Psoas muscle (tissue), 8 donors: Measurements from ENCODE around the gene C11orf98. TPM values are rescaled to one million over a fixed set of nuclear protein-coding genes. Genes with fewer than 3 reads are reported as not detected.

Experiments used
- ATAC-seq, 4 donors: fragments of 200-7000 bp; cut with Tn5 transposase; one replicate each; pipeline ENCODE4 v1.9.1; 2020; ENCODE audit warnings: moderate library complexity in 3 of 4, mild to moderate bottlenecking in 2 of 4
- DNase-seq, 2 donors: peaks; one replicate each; pipeline ENCODE4 v3.0.0-alpha.2; 2020
- H3K27ac ChIP-seq: fragments of 200-600 bp; one replicate; pipeline ENCODE4 v1.8.0; 2022
- H3K27me3 ChIP-seq, 3 donors: fragments of 200-600 bp in 1 of 3; one replicate each; pipeline versions ENCODE4 v1.6.1 to v1.8.0; 2013 to 2022; ENCODE audit warnings: low read length in 2 of 3, mild to moderate bottlenecking in 2 of 3, moderate library complexity in 1 of 3; ENCODE audit not compliant: insufficient read depth in 3 of 3
- H3K36me3 ChIP-seq, 2 donors: fragments of 200-600 bp in 1 of 2; one replicate each; pipeline versions ENCODE4 v1.6.1 to v1.8.0; 2013 to 2022; ENCODE audit warnings: low read depth in 1 of 2, mild to moderate bottlenecking in 1 of 2, moderate library complexity in 1 of 2; ENCODE audit not compliant: insufficient read depth in 1 of 2
- H3K4me1 ChIP-seq: fragments of 200-600 bp; one replicate; pipeline ENCODE4 v1.8.0; 2022
- H3K4me3 ChIP-seq: fragments of 200-600 bp; one replicate; pipeline ENCODE4 v1.8.0; 2022; ENCODE audit warnings: mild to moderate bottlenecking
- H3K9me3 ChIP-seq: fragments of 200-600 bp; one replicate; pipeline ENCODE4 v1.8.0; 2022
- CTCF ChIP-seq: fragments of 200-600 bp; IDR thresholded peaks from one replicate; pipeline ENCODE4 v1.8.0; 2022; ENCODE audit warnings: antibody characterized with exemption
- WGBS, 3 donors: extraction: QIAGEN DNeasy Blood & Tissue Kit; methylation state at CpG; one replicate each; pipeline versions ENCODE4 v1.1.6 to v1.1.7; 2013; 5-methylcytosine and 5-hydroxymethylcytosine counted together
- intact Hi-C, 2 donors: fragments of 100-400 bp; cut with DNase I; formaldehyde crosslinking; loops; one replicate each; pipeline versions ENCODE4 v1.11.0 to v1.14.2; 2022
- long read RNA-seq, 2 donors: library from polyadenylated mRNA; unstranded; transcript quantifications; one replicate each; pipeline ENCODE4 v2.0.0, GENCODE V29; 2021
- polyA plus RNA-seq, 3 donors: library from polyadenylated mRNA; stranded (reverse); fragments of 200-250 nt; gene quantifications; one replicate each; pipeline ENCODE4 v1.2.3, GENCODE V29; 2013
- total RNA-seq, 4 donors: library from RNA; stranded (reverse); fragmentation: NEBNext Ultra II Directional in 2 of 4; extraction: Animal tissue kit (Norgen Biotek cat#: 25700) in 2 of 4; gene quantifications; one replicate each; pipeline versions ENCODE4 v1.2.1 to v1.2.4, GENCODE V29; 2021 to 2023
- donor health status: healthy with polysubstance abuse.
- donor health status: DM: no; HTN: no; CAD: no; lungs with moderate emphysema.
- donor health status: Bipolar disorder and iron deficiency.
- donor health status: healthy.
- donor health status: DM: yes; HTN: yes; CAD: no.
- donor health status: DM: no; HTN: no; CAD: no.
- donor health status: DM: no; HTN: no; CAD: no.
- donor health status: DM: yes; HTN: yes; CAD: no.

C11orf98 gene
- total RNA-seq: 10 to 100 TPM; 29.8 to 50.9 (median 50.2) TPM
- 100 to 1,000 TPM in 1 of 3 donors, 10 to 100 TPM in 2; 87.1 to 155 (median 93.1) TPM for polyA plus RNA-seq
- long read RNA-seq, donor 1, transcript C11orf98-201 (4 exons, 654 nt): major isoform, 18 of 20 reads
- long read RNA-seq, donor 1, partial matches to known transcripts: 1 of 20 reads
- long read RNA-seq, donor 1, other reads (novel, unspliced or antisense): 1 of 20 reads
- long read RNA-seq, donor 2, transcript C11orf98-201 (4 exons, 654 nt): major isoform, 33 of 34 reads
- long read RNA-seq, donor 2, partial matches to known transcripts: 0 of 34 reads
- long read RNA-seq, donor 2, other reads (novel, unspliced or antisense): 1 of 34 reads

GRCh38 chr11:62665075-62665598, at the start of gene C11orf98, which contains the start of gene CSKMT:
TSS of gene C11orf98 (minus strand) at chr11:62665210. CDS start at chr11:62665169, 41 bp downstream.
TSS of gene CSKMT (plus strand) at chr11:62665312. CDS start at chr11:62665880, 568 bp downstream.
- H3K36me3 ChIP-seq: peaks cover 3 to 43% of the 10 kb centered on the region in 2 donors
- H3K4me3 ChIP-seq: peak within 1 kb of the TSS; percentile 99
- H3K4me1 ChIP-seq: peaks cover 27% of the 10 kb centered on the region
- intact Hi-C loops: no loop called here
- H3K9me3 ChIP-seq: no peaks in the 10 kb centered on the region
- WGBS, 3 donors: 0 to 1% (median 1%) methylated on average over 42 to 47 of the region's 47 CpGs
- H3K27me3 ChIP-seq: no peaks in the 10 kb centered on the region
- DNase-seq (peak; percentile 94 to 97), ATAC-seq (peak; percentile 97 to 98 (median 98))
- TF ChIP-seq CTCF: no peak
- H3K27ac ChIP-seq: peak within 1 kb of the TSS; percentile 95

- intact Hi-C loops: no loop called here
- no peak for ATAC-seq
These were observed 48.3 kb upstream of the C11orf98 start for GRCh38 chr11:62713343-62713742.

GRCh38 chr11:62712861-62713260, 47.9 kb upstream of the C11orf98 start:
- DNase-seq: no peak
- no peak for TF ChIP-seq CTCF
- H3K36me3 ChIP-seq: peaks cover 12 to 76% of the 10 kb centered on the region in 2 donors
- peak overlapping the region; percentile 64 for H3K27ac ChIP-seq
- no peak overlapping the region for H3K4me3 ChIP-seq
- no peaks in the 10 kb centered on the region for H3K27me3 ChIP-seq
- WGBS, 3 donors: 61 to 69% (median 69%) methylated on average over 3 of the region's 3 CpGs
- peaks cover 34% of the 10 kb centered on the region for H3K4me1 ChIP-seq
- ATAC-seq: no peak
- intact Hi-C loops: no loop called here
- H3K9me3 ChIP-seq: no peaks in the 10 kb centered on the region

More at GRCh38 chr11:62713343-62713742, 48.3 kb upstream of the C11orf98 start:
- Histone ChIP-seq H3K27me3 (no peaks in the 10 kb centered on the region), H3K36me3 (peaks cover 12 to 81% of the 10 kb centered on the region in 2 donors), H3K9me3 (no peaks in the 10 kb centered on the region), H3K27ac (peak overlapping the region; percentile 64), H3K4me3 (no peak overlapping the region), H3K4me1 (peaks cover 30% of the 10 kb centered on the region)
- 73 to 94% (median 86%) methylated on average over 2 of the region's 2 CpGs for WGBS, 3 donors
- no peak for TF ChIP-seq CTCF
- DNase-seq: no peak

GRCh38 chr11:62712276-62712812, 47.3 kb upstream of the C11orf98 start:
- 72 to 84% (median 79%) methylated on average over 6 of the region's 6 CpGs for WGBS, 3 donors
- H3K36me3 ChIP-seq: peaks cover 12 to 71% of the 10 kb centered on the region in 2 donors
- H3K4me3 ChIP-seq: no peak overlapping the region
- no peak for TF ChIP-seq CTCF
- peak overlapping the region; percentile 64 for H3K27ac ChIP-seq
- H3K9me3 ChIP-seq: no peaks in the 10 kb centered on the region
- no peaks in the 10 kb centered on the region for H3K27me3 ChIP-seq
- no peak for DNase-seq
- no peak for ATAC-seq
- H3K4me1 ChIP-seq: peaks cover 34% of the 10 kb centered on the region
- intact Hi-C loops: no loop called here
